HepG2 (cell line): ENCODE results near the gene TARS3. TPM values are rescaled to one million over a fixed set of nuclear protein-coding genes. Genes with fewer than 3 reads are reported as not detected.

Experiments
- ATAC-seq: fragments of 200-7000 bp; cut with Tn5 transposase; 3 replicates; pipeline ENCODE4 v1.9.1; 2020; ENCODE audit warnings: mild to moderate bottlenecking, moderate library complexity
- BruUV-seq: library from RNA; stranded (reverse); fragments of 400-500 nt; replicated peaks from 2 replicates; lab custom pipeline; 2021; lab: Mats Ljungman, UMichigan
- CTCF ChIA-PET: fragments of 300-600 bp; formaldehyde crosslinking; extraction: SDS; loops from one replicate; lab custom pipeline; 2021; ENCODE audit warnings: low total read pairs, inconsistent platforms, low intra/inter-chr PET ratio; lab: Yijun Ruan, JAX
- POLR2A ChIA-PET: fragments of 350-600 bp; sonication (Branson Sonifier 250); formaldehyde crosslinking; loops from one replicate; lab custom pipeline; 2020; ENCODE audit warnings: antibody characterized with exemption, inconsistent platforms; lab: Yijun Ruan, JAX
- DNase-seq: peaks from one replicate; pipeline ENCODE4 v3.0.0-alpha.2; 2015; ENCODE audit warnings: low spot score
- FAIRE-seq: peaks from 3 replicates; lab custom pipeline; 2011; peaks lifted over from hg19 to GRCh38; lab: Jason Lieb, UNC
- H2AFZ ChIP-seq: one replicate; pipeline ENCODE4 v1.6.1; 2011; ENCODE audit warnings: low read length, inconsistent platforms
- H3K27ac ChIP-seq: fragments of 300-600 bp; 3 replicates; pipeline ENCODE4 v1.8.0; 2011; ENCODE audit warnings: mixed run types, mild to moderate bottlenecking, mixed read lengths, low read length, inconsistent platforms; ENCODE audit not compliant: insufficient read depth; ENCODE audit errors: extremely low read length
- H3K27me3 ChIP-seq, 2 experiments: fragments of 200-600 bp in 1 of 2; 2 replicates in 1 of 2; 3 replicates in 1 of 2; pipeline versions ENCODE4 v1.6.0 to v1.8.0; 2011; ENCODE audit warnings: low read length in 2 of 2, mild to moderate bottlenecking in 2 of 2, moderate library complexity in 2 of 2, inconsistent platforms in 1 of 2; ENCODE audit not compliant: insufficient read depth in 2 of 2, control insufficient read depth in 1 of 2
- H3K36me3 ChIP-seq, 2 experiments: fragments of 200-600 bp in 1 of 2; replicated peaks in 1 of 2; 2 replicates in 1 of 2; 3 replicates in 1 of 2; pipeline versions ENCODE4 v1.5.1 to v1.8.0; 2011; ENCODE audit warnings: low read length in 2 of 2, inconsistent platforms in 1 of 2; ENCODE audit not compliant: insufficient read depth in 2 of 2, control insufficient read depth in 1 of 2
- H3K4me1 ChIP-seq: 2 replicates; pipeline ENCODE4 v1.5.1; 2012; ENCODE audit warnings: low read length, inconsistent platforms; ENCODE audit not compliant: insufficient read depth
- H3K4me2 ChIP-seq: 2 replicates; pipeline ENCODE4 v1.6.0; 2011; ENCODE audit warnings: low read depth, low read length, inconsistent platforms
- H3K4me3 ChIP-seq, 3 experiments: fragments of 200-600 bp in 1 of 3; sonication (generic), shearing (Covaris generic) in 1 of 3; replicated peaks in 1 of 3; 2 replicates each; pipeline ENCODE4 v1.5.1; 2011 to 2016; ENCODE audit warnings: low read length in 3 of 3, inconsistent platforms in 2 of 3, low read depth in 2 of 3, mild to moderate bottlenecking in 2 of 3, control low read depth in 1 of 3, mixed read lengths in 1 of 3; ENCODE audit not compliant: insufficient read depth in 1 of 3
- H3K79me2 ChIP-seq: one replicate; pipeline ENCODE4 v1.6.1; 2011; ENCODE audit warnings: low read length, inconsistent platforms; ENCODE audit not compliant: insufficient read depth
- H3K9ac ChIP-seq: 2 replicates; pipeline ENCODE4 v1.6.0; 2011; ENCODE audit warnings: mild to moderate bottlenecking, low read depth, low read length, inconsistent platforms; ENCODE audit not compliant: insufficient read depth
- H3K9me3 ChIP-seq: 2 replicates; pipeline ENCODE4 v1.5.1; 2012; ENCODE audit warnings: mild to moderate bottlenecking, low read length
- H4K20me1 ChIP-seq: 2 replicates; pipeline ENCODE4 v1.6.0; 2011; ENCODE audit warnings: inconsistent platforms, mild to moderate bottlenecking, low read length, moderate library complexity; ENCODE audit not compliant: insufficient read depth
- BCL6 ChIP-seq: IDR thresholded peaks from 2 replicates; pipeline ENCODE4 v1.6.1; 2016; ENCODE audit warnings: missing genetic modification reagents, missing compliant biosample characterization
- CCDC6 ChIP-seq: sonication (generic); formaldehyde crosslinking; IDR thresholded peaks from 2 replicates; pipeline ENCODE4 v1.8.1; 2022; ENCODE audit warnings: mild to moderate bottlenecking, missing genetic modification reagents, moderate library complexity
- ELF1 ChIP-seq: sonication (generic); formaldehyde crosslinking; IDR thresholded peaks from 2 replicates; pipeline ENCODE4 v1.4.0; 2020; ENCODE audit warnings: missing genetic modification reagents
- GABPB1 ChIP-seq: IDR thresholded peaks from 2 replicates; pipeline ENCODE4 v1.6.1; 2016; ENCODE audit warnings: mild to moderate bottlenecking, missing genetic modification reagents, moderate library complexity, missing compliant biosample characterization
- KAT2B ChIP-seq: fragments of 150-350 bp; IDR thresholded peaks from 2 replicates; pipeline ENCODE4 v1.6.1; 2014; ENCODE audit warnings: low read depth, low read length, borderline replicate concordance
- KLF11 ChIP-seq: IDR thresholded peaks from 2 replicates; pipeline ENCODE4 v1.6.1; 2016; ENCODE audit warnings: missing compliant biosample characterization
- MAFK ChIP-seq, 2 experiments: IDR thresholded peaks in 1 of 2; conservative IDR thresholded peaks in 1 of 2; 2 replicates each; pipeline ENCODE4 v1.6.1; 2011; ENCODE audit warnings: improper control_type of control experiment in 2 of 2, low read length in 2 of 2
- MTA1 ChIP-seq: sonication (generic); formaldehyde crosslinking; IDR thresholded peaks from 2 replicates; pipeline ENCODE4 v1.4.0; 2020; ENCODE audit warnings: missing genetic modification reagents, mild to moderate bottlenecking, borderline replicate concordance
- MXI1 ChIP-seq: IDR thresholded peaks from 3 replicates; pipeline ENCODE4 v1.6.1; 2012; ENCODE audit warnings: low read depth, low read length, inconsistent platforms, borderline replicate concordance
- NFKBIZ ChIP-seq: IDR thresholded peaks from 2 replicates; pipeline ENCODE4 v1.6.1; 2018; ENCODE audit warnings: missing genetic modification reagents, missing compliant biosample characterization
- REL ChIP-seq: sonication (generic); formaldehyde crosslinking; conservative IDR thresholded peaks from 2 replicates; pipeline ENCODE4 v1.8.0; 2022; ENCODE audit warnings: mild to moderate bottlenecking, missing genetic modification reagents, moderate library complexity
- SRSF1 ChIP-seq: fragments of 200-400 bp; formaldehyde crosslinking; optimal IDR thresholded peaks from 2 replicates; pipeline ENCODE3; 2017; ENCODE audit warnings: mild to moderate bottlenecking, low read depth, low read length, moderate library complexity
- ZNF17 ChIP-seq: sonication (generic); formaldehyde crosslinking; IDR thresholded peaks from 2 replicates; pipeline ENCODE4 v1.5.0; 2020; ENCODE audit warnings: mild to moderate bottlenecking, missing genetic modification reagents
- ZNF766 ChIP-seq: sonication (generic); formaldehyde crosslinking; IDR thresholded peaks from 2 replicates; pipeline ENCODE4 v1.5.0; 2020; ENCODE audit warnings: missing genetic modification reagents, borderline replicate concordance
- ZNF839 ChIP-seq: sonication (generic); formaldehyde crosslinking; IDR thresholded peaks from 2 replicates; pipeline ENCODE4 v1.4.0; 2020; ENCODE audit warnings: missing genetic modification reagents, mild to moderate bottlenecking, borderline replicate concordance
- WGBS: methylation state at CpG from one replicate; pipeline ENCODE4 v1.1.6; 2017; ENCODE audit warnings: low lambda C conversion rate; 5-methylcytosine and 5-hydroxymethylcytosine counted together
- in situ Hi-C: cut with HindIII; loops from 2 replicates; pipeline ENCODE4 v1.10.0; 2017; ENCODE audit warnings: low pct_unique_long_range_greater_than_20kb; ENCODE audit not compliant: extremely low pct_ligation_motif_present
- intact Hi-C: fragments of 100-400 bp; cut with micrococcal nuclease; formaldehyde crosslinking; loops from one replicate; pipeline ENCODE4 v1.10.0; 2022; ENCODE audit not compliant: unreplicated experiment
- polyA plus RNA-seq, 8 experiments: library from polyadenylated mRNA; depleted of rRNA in 3 of 8; stranded (reverse) in 7 of 8; unstranded in 1 of 8; fragments of >200 nt; fragmentation: Illumina TruSeq in 4 of 8; extraction: Trizol in 4 of 8; gene quantifications; 2 replicates each; pipeline versions ENCODE4 v1.2.1 to v1.2.3, GENCODE V29; 2011 to 2016; ENCODE audit warnings: low read depth in 4 of 8, missing spikeins in 1 of 8, mixed read lengths in 1 of 8; ENCODE audit not compliant: insufficient read depth in 1 of 8
- total RNA-seq, 5 experiments: library from RNA; depleted of rRNA; stranded (reverse); fragments of >200 nt; fragmentation: Illumina TruSeq; extraction: Trizol; gene quantifications; 2 replicates each; pipeline ENCODE4 v1.2.3, GENCODE V29; 2016; ENCODE audit warnings: low read depth in 1 of 5
- TF ChIP-seq, protein P1 (sequence below): sonication (generic); formaldehyde crosslinking; IDR thresholded peaks from 2 replicates; pipeline ENCODE4 v1.4.0; 2020; ENCODE audit warnings: missing genetic modification reagents, borderline replicate concordance
- TF ChIP-seq, protein P2 (sequence below): IDR thresholded peaks from 2 replicates; pipeline ENCODE4 v1.6.1; 2012; ENCODE audit warnings: inconsistent platforms
- TF ChIP-seq, protein P3 (sequence below): sonication (generic); formaldehyde crosslinking; IDR thresholded peaks from 2 replicates; pipeline ENCODE4 v1.5.0; 2020; ENCODE audit warnings: missing genetic modification reagents

The TARS3 gene
- total and polyA plus RNA-seq, 2 of the 13 experiments (the other 11 are each of a cell fraction or from before 2014, with no cell fraction given): 4.1 to 11.7 TPM

DNA sequence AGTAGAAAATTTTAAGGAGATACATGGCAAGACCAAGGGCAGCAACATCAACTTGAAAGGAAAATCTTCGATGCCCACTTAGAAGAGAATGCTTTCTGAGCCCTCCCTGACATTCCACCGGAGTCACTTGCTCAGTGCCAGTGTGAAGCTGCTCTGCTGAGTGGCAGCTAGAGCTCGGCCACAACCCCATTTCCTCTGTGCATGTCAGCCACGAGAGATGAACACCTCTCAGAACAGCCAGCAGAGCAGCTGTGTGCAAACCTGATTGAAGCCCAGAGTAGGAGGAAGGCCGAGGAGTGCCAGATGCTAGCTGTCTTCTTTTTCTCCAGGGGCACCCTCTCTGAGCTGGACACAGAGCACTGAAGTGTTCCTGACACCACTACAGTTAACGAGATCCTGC lies 12.2 kb downstream of the TARS3 start:
- no peaks in the 10 kb centered on the region for H3K9me3 ChIP-seq
- H3K79me2 ChIP-seq: no peaks in the 10 kb centered on the region
- H3K27me3 ChIP-seq: no peaks in the 10 kb centered on the region
- no TSS peak for BruUV-seq
- no peak for DNase-seq
- no peak overlapping the region for H3K9ac ChIP-seq
- intact Hi-C loops: no loop called here
- H3K4me2 ChIP-seq: no peak overlapping the region
- H3K4me3 ChIP-seq: no peak overlapping the region
- H3K27ac ChIP-seq: no peak overlapping the region
- H3K36me3 ChIP-seq: peaks cover 13 to 45% of the 10 kb centered on the region in 2 experiments; a peak in 4 of 5 replicates
- H3K4me1 ChIP-seq: no peaks in the 10 kb centered on the region
- CTCF ChIA-PET: no interaction called here
- no peak for ATAC-seq
- 100% methylated on average over 4 of the region's 6 CpGs for WGBS
- FAIRE-seq: no peak
- in situ Hi-C loops: no loop called here
- H4K20me1 ChIP-seq: no peaks in the 10 kb centered on the region
- TF ChIP-seq, protein P1, sequence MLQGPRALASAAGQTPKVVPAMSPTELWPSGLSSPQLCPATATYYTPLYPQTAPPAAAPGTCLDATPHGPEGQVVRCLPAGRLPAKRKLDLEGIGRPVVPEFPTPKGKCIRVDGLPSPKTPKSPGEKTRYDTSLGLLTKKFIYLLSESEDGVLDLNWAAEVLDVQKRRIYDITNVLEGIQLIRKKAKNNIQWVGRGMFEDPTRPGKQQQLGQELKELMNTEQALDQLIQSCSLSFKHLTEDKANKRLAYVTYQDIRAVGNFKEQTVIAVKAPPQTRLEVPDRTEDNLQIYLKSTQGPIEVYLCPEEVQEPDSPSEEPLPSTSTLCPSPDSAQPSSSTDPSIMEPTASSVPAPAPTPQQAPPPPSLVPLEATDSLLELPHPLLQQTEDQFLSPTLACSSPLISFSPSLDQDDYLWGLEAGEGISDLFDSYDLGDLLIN (CRISPR knock-in tag): no peak
- no peak for TF ChIP-seq ELF1 (CRISPR knock-in tag)
- no peak for TF ChIP-seq ZNF17 (CRISPR knock-in tag)
- TF ChIP-seq MXI1: no peak
- no peak for TF ChIP-seq SRSF1
- TF ChIP-seq MTA1 (CRISPR knock-in tag): no peak
- no peak for TF ChIP-seq KAT2B
- TF ChIP-seq BCL6 (CRISPR knock-in tag): no peak
- TF ChIP-seq KLF11: no peak
- TF ChIP-seq, protein P2, sequence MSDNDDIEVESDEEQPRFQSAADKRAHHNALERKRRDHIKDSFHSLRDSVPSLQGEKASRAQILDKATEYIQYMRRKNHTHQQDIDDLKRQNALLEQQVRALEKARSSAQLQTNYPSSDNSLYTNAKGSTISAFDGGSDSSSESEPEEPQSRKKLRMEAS: no peak
- no peak for TF ChIP-seq ZNF839 (CRISPR knock-in tag)
- no peak for TF ChIP-seq GABPB1
- TF ChIP-seq, protein P3, sequence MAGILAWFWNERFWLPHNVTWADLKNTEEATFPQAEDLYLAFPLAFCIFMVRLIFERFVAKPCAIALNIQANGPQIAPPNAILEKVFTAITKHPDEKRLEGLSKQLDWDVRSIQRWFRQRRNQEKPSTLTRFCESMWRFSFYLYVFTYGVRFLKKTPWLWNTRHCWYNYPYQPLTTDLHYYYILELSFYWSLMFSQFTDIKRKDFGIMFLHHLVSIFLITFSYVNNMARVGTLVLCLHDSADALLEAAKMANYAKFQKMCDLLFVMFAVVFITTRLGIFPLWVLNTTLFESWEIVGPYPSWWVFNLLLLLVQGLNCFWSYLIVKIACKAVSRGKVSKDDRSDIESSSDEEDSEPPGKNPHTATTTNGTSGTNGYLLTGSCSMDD: no peak
- no peak for TF ChIP-seq REL (CRISPR knock-in tag)
- TF ChIP-seq CCDC6: no peak
- TF ChIP-seq MAFK (conservative IDR thresholded peaks at IDR 0.05 in 1 of 2, IDR thresholded peaks at IDR 0.05 in 1 of 2; ENCODE audit: low read length in 2 of 2): no peak
- TF ChIP-seq ZNF766 (CRISPR knock-in tag): no peak
- no peak for TF ChIP-seq NFKBIZ (CRISPR knock-in tag)
- POLR2A ChIA-PET: no interaction called here
- no peak overlapping the region for H2AFZ ChIP-seq
